MM.1S (cell line): Measurements from ENCODE around the gene FBXW4.

Experiments used
- DNase-seq: peaks from one replicate; pipeline ENCODE4 v3.0.0-alpha.2; 2015
- H2AFZ ChIP-seq: fragments of 300-600 bp; sonication (generic); 2 replicates; pipeline ENCODE4 v1.6.0; 2016; ENCODE audit warnings: antibody characterized with exemption, low read length
- H3F3A ChIP-seq: fragments of 300-600 bp; sonication (generic); 2 replicates; pipeline ENCODE4 v1.6.1; 2016; ENCODE audit warnings: mild to moderate bottlenecking, antibody characterized with exemption, low read length, moderate library complexity, mixed read lengths; ENCODE audit not compliant: insufficient read depth
- H3K27ac ChIP-seq: fragments of 300-600 bp; sonication (generic); 2 replicates; pipeline ENCODE4 v1.5.1; 2016; ENCODE audit warnings: mild to moderate bottlenecking, low read length
- H3K27me3 ChIP-seq: fragments of 300-600 bp; sonication (generic); replicated peaks from 2 replicates; pipeline ENCODE4 v1.6.0; 2016; ENCODE audit warnings: low read length; ENCODE audit not compliant: insufficient read depth
- H3K36me3 ChIP-seq: fragments of 300-600 bp; sonication (generic); replicated peaks from 2 replicates; pipeline ENCODE4 v1.6.1; 2016; ENCODE audit warnings: mild to moderate bottlenecking, low read length, mixed read lengths; ENCODE audit not compliant: insufficient read depth
- H3K4me1 ChIP-seq: fragments of 300-600 bp; sonication (generic); 2 replicates; pipeline ENCODE4 v1.6.1; 2016; ENCODE audit warnings: low read length, mixed read lengths
- H3K4me2 ChIP-seq: fragments of 300-600 bp; sonication (generic); 2 replicates; pipeline ENCODE4 v1.6.0; 2016; ENCODE audit warnings: low read depth, low read length
- H3K4me3 ChIP-seq: fragments of 300-600 bp; sonication (generic); 2 replicates; pipeline ENCODE4 v1.5.1; 2016; ENCODE audit warnings: low read length, mixed read lengths
- H3K79me2 ChIP-seq: fragments of 300-600 bp; sonication (generic); 2 replicates; pipeline ENCODE4 v1.6.1; 2016; ENCODE audit warnings: mixed run types, low read length, mixed read lengths
- H3K9ac ChIP-seq: fragments of 300-600 bp; sonication (generic); 2 replicates; pipeline ENCODE4 v1.6.1; 2016; ENCODE audit warnings: low read length, mixed read lengths
- H3K9me2 ChIP-seq: fragments of 300-600 bp; sonication (generic); replicated peaks from 2 replicates; pipeline ENCODE4 v1.6.1; 2016; ENCODE audit warnings: mild to moderate bottlenecking, low read length, mixed read lengths; ENCODE audit not compliant: insufficient read depth
- H3K9me3 ChIP-seq: fragments of 300-600 bp; sonication (generic); replicated peaks from 2 replicates; pipeline ENCODE4 v1.6.1; 2016; ENCODE audit warnings: mild to moderate bottlenecking, low read length, mixed read lengths; ENCODE audit not compliant: insufficient read depth
- H4K20me1 ChIP-seq: fragments of 300-600 bp; sonication (generic); 2 replicates; pipeline ENCODE4 v1.6.1; 2016; ENCODE audit warnings: mild to moderate bottlenecking, low read length, moderate library complexity, mixed read lengths; ENCODE audit not compliant: insufficient read depth
- CTCF ChIP-seq: fragments of 300-600 bp; sonication (generic); IDR thresholded peaks from 2 replicates; pipeline ENCODE4 v1.5.1; 2016; ENCODE audit warnings: antibody characterized with exemption, low read length, mixed read lengths
- EZH2 ChIP-seq: fragments of 300-600 bp; sonication (generic); optimal IDR thresholded peaks from 2 replicates; pipeline ENCODE3; 2017; ENCODE audit warnings: low read depth, mild to moderate bottlenecking, antibody characterized with exemption, low read length, mixed read lengths
- EZH2phosphoT487 ChIP-seq: fragments of 300-600 bp; sonication (generic); IDR thresholded peaks from 2 replicates; pipeline ENCODE4 v1.6.1; 2018; ENCODE audit warnings: antibody characterized with exemption, low read length

FBXW4 gene

GRCh38 chr10:101565936-101566332 is 129.0 kb downstream of the FBXW4 start:
- Histone ChIP-seq H3F3A (no peaks in the 10 kb centered on the region), H3K4me1 (no peaks in the 10 kb centered on the region), H4K20me1 (no peaks in the 10 kb centered on the region), H3K9me2 (no peaks in the 10 kb centered on the region), H3K9me3 (no peaks in the 10 kb centered on the region), H3K79me2 (no peaks in the 10 kb centered on the region), H3K36me3 (no peaks in the 10 kb centered on the region), H3K9ac (no peak overlapping the region), H3K4me2 (no peak overlapping the region), H3K27me3 (peaks cover 3% of the 10 kb centered on the region; the same call in 1 of the 2 replicates), H3K4me3 (no peak overlapping the region), H3K27ac (no peak overlapping the region), H2AFZ (no peak overlapping the region)
- DNase-seq: no peak
- TF ChIP-seq EZH2phosphoT487 (no peak), CTCF (no peak)

- Histone ChIP-seq H3K36me3 (no peaks in the 10 kb centered on the region), H3K9me3 (no peaks in the 10 kb centered on the region), H3F3A (no peaks in the 10 kb centered on the region), H3K9me2 (no peaks in the 10 kb centered on the region), H3K4me2 (no peak overlapping the region), H3K4me1 (no peaks in the 10 kb centered on the region), H3K27ac (no peak overlapping the region), H2AFZ (no peak overlapping the region), H3K79me2 (no peaks in the 10 kb centered on the region), H4K20me1 (no peaks in the 10 kb centered on the region), H3K4me3 (no peak overlapping the region), H3K9ac (no peak overlapping the region), H3K27me3 (peaks cover 3% of the 10 kb centered on the region; the same call in 1 of the 2 replicates)
- TF ChIP-seq EZH2 (no peak), EZH2phosphoT487 (no peak), CTCF (no peak)
- no peak for DNase-seq
These were observed 129.5 kb downstream of the FBXW4 start for GRCh38 chr10:101565370-101565900.

- no peak overlapping the region for H3K4me3 ChIP-seq
- no peak for DNase-seq
- H3K36me3 ChIP-seq: no peaks in the 10 kb centered on the region
- no peak overlapping the region for H3K27ac ChIP-seq
- no peak overlapping the region for H3K9ac ChIP-seq
- peaks cover 3% of the 10 kb centered on the region; the same call in 1 of the 2 replicates for H3K27me3 ChIP-seq
- no peaks in the 10 kb centered on the region for H3K4me1 ChIP-seq
- H3K4me2 ChIP-seq: no peak overlapping the region
- no peaks in the 10 kb centered on the region for H4K20me1 ChIP-seq
- H3F3A ChIP-seq: no peaks in the 10 kb centered on the region
- no peaks in the 10 kb centered on the region for H3K9me3 ChIP-seq
- TF ChIP-seq EZH2phosphoT487 (no peak), EZH2 (no peak), CTCF (no peak)
- H3K79me2 ChIP-seq: no peaks in the 10 kb centered on the region
- H2AFZ ChIP-seq: no peak overlapping the region
- no peaks in the 10 kb centered on the region for H3K9me2 ChIP-seq
These were observed 130.4 kb downstream of the FBXW4 start for GRCh38 chr10:101564490-101564991.
